ENCODE results near the gene S100PBP.

S100PBP gene

DNA sequence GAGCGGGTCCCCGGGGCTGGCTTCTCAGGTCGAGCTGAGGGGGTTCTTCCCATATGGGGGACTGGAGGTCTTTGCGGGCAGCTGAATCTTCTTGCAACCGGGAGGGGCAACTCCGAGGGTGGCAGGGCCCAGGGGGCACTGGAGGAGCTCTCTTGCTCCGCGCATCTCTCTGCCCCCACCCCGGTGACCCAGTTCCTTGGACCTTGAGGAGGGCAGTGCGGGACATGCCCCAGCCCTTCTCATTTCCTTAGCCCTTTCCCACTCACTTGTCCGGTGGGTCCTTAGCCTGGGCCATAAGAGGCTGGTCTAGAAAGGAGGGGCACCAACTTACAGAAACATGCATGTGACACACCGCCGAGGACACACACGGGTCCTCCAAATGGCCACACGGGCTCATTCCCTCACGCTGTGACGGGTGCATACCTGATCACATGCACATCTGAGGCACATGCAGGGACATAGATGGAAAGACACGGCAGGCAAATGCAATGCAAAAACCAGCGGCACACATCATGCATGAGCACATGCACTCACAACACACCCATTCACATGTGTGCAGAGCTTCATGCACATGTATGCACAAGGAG lies 69.5 kb downstream of the S100PBP start:
- Histone ChIP-seq H3K27ac (no peak overlapping the region), H3K4me3 (ENCODE audit: low read depth, low read length) (no peak overlapping the region), H3K27me3 (replicated peaks) (peaks cover 35% of the 10 kb centered on the region), H3K36me3 (replicated peaks) (no peaks in the 10 kb centered on the region)
- in situ Hi-C loops (cut with HindIII; ENCODE audit: low pct_ligation_motif_present, low sequenced_read_pairs): no loop called here
- TF ChIP-seq, protein P1, sequence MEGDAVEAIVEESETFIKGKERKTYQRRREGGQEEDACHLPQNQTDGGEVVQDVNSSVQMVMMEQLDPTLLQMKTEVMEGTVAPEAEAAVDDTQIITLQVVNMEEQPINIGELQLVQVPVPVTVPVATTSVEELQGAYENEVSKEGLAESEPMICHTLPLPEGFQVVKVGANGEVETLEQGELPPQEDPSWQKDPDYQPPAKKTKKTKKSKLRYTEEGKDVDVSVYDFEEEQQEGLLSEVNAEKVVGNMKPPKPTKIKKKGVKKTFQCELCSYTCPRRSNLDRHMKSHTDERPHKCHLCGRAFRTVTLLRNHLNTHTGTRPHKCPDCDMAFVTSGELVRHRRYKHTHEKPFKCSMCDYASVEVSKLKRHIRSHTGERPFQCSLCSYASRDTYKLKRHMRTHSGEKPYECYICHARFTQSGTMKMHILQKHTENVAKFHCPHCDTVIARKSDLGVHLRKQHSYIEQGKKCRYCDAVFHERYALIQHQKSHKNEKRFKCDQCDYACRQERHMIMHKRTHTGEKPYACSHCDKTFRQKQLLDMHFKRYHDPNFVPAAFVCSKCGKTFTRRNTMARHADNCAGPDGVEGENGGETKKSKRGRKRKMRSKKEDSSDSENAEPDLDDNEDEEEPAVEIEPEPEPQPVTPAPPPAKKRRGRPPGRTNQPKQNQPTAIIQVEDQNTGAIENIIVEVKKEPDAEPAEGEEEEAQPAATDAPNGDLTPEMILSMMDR (IDR thresholded peaks at IDR 0.05; ENCODE audit: low read depth, low read length, missing control alignments): no peak
- no peak for DNase-seq

DNA sequence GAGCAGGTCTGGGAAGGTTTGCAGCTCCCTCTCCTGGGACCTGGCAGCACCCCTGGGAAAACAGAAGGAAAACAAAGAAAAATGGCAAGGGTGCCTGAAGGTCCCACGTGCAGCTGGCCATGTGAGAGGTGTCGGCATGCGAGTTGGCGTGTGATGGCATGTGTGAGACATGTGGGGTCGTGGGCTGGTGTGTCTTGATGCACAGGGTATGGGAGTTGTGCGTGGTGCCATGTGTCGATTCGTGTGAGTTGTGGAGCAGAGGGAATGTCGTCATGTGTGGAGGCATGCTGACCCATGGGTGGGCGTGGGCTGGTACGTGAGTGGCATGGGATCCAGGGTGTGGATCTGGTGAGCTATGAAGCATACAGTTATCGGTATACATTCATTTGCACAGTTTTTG lies 70.2 kb downstream of the S100PBP start:
- DNase-seq: no peak
- TF ChIP-seq, protein P1 (IDR thresholded peaks at IDR 0.05; ENCODE audit: low read depth, low read length, missing control alignments): no peak
- Histone ChIP-seq H3K27me3 (replicated peaks) (peaks cover 42% of the 10 kb centered on the region), H3K36me3 (replicated peaks) (no peaks in the 10 kb centered on the region), H3K4me3 (ENCODE audit: low read depth, low read length) (no peak overlapping the region), H3K27ac (no peak overlapping the region)
- in situ Hi-C loops (cut with HindIII; ENCODE audit: low pct_ligation_motif_present, low sequenced_read_pairs): no loop called here

DNA sequence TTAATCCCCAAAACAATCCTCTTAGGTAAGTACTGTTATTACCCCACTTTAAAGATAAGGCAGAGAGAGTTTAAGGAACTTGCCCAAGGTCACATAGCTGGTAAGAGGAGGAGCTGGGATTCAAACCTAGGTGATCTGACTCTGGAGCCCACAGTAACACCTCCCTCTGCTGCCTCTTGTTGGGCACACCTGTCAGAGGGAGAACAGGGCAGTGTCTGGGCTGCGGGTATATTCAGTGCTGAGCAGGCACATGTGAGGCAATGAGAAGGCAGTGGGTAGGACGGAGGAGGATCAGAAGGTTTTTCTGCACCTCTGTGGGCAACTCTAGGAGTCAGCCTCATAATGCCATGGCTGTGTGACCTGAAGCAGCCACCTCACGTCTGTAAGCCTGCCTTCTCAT lies 70.7 kb downstream of the S100PBP start:
- no peak for DNase-seq
- Histone ChIP-seq H3K4me3 (ENCODE audit: low read depth, low read length) (no peak overlapping the region), H3K27ac (no peak overlapping the region), H3K27me3 (replicated peaks) (peaks cover 43% of the 10 kb centered on the region), H3K36me3 (replicated peaks) (no peaks in the 10 kb centered on the region)
- in situ Hi-C loops (cut with HindIII; ENCODE audit: low pct_ligation_motif_present, low sequenced_read_pairs): no loop called here
- TF ChIP-seq, protein P1 (IDR thresholded peaks at IDR 0.05; ENCODE audit: low read depth, low read length, missing control alignments): no peak

DNA sequence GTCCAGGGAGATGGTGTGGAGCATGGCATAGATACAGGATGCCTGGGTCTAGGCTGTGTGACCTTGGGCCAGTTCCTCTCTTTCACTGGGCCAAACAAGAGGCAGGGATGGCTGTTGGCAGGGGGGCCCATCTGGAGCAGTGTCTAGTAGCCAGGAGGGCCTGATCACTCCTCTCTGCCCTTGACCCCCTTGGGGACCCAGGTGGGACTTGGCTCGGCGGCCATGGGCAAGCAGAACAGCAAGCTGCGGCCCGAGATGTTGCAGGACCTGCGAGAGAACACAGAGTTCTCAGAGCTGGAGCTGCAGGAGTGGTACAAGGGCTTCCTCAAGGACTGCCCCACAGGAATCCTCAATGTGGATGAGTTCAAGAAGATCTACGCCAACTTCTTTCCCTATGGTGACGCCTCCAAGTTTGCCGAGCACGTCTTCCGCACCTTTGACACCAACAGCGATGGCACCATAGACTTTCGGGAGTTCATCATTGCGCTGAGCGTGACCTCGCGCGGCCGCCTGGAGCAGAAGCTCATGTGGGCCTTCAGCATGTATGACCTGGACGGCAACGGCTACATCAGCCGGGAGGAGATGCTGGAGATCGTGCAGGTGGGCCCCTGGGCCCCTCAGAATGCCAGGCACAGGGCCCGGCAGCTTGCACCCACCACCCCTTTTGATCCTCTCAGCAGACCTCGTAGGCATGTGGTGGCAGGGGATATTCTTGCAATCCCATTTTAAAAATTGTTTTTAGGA lies 71.4 kb downstream of the S100PBP start:
- TF ChIP-seq, protein P1 (IDR thresholded peaks at IDR 0.05; ENCODE audit: low read depth, low read length, missing control alignments): no peak
- Histone ChIP-seq H3K27me3 (replicated peaks) (peaks cover 43% of the 10 kb centered on the region), H3K27ac (no peak overlapping the region), H3K4me3 (ENCODE audit: low read depth, low read length) (no peak overlapping the region), H3K36me3 (replicated peaks) (no peaks in the 10 kb centered on the region)
- no peak for DNase-seq
- in situ Hi-C loops (cut with HindIII; ENCODE audit: low pct_ligation_motif_present, low sequenced_read_pairs): no loop called here

DNA sequence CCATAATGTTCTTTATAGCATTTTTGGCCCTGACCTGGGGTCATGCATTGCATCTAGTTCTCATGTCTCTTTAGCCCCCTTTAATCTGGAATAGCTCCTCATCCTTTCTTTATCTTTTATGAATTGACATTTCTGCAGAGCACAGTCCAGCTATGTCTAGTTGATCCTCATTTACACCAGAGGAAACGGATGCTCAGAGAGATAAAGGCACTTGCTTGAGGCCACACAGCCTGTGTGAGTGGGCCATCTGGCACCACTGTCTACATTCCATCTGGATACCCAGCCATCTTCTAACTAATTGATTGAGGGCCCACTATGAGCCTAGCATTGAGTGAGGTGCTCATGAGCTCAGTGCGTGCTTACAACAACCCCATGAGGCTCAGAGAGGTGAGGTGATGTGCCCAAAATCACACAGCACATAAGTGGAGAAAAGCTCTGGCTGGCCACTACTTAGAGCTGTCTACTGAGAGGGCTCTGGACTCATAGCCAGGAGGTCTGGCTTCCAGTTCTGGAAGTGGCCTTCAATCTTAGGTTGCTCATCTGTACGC lies 72.4 kb downstream of the S100PBP start:
- in situ Hi-C loops (cut with HindIII; ENCODE audit: low pct_ligation_motif_present, low sequenced_read_pairs): no loop called here

More for the DNA sequence above, 72.4 kb downstream of the S100PBP start:
- TF ChIP-seq, protein P1 (IDR thresholded peaks at IDR 0.05; ENCODE audit: low read depth, low read length, missing control alignments): no peak
- H3K36me3 ChIP-seq (replicated peaks): no peaks in the 10 kb centered on the region
- peaks cover 41% of the 10 kb centered on the region for H3K27me3 ChIP-seq (replicated peaks)
- no peak overlapping the region for H3K27ac ChIP-seq
- H3K4me3 ChIP-seq (ENCODE audit: low read depth, low read length): no peak overlapping the region
- DNase-seq: no peak

Measured in brain microvascular endothelial cell (primary cell).